ENCODE results near the gene DNAH6.

- TF ChIP-seq CTCF (IDR thresholded peaks at IDR 0.05; ENCODE audit: low read depth, low read length) = no peak
- TF ChIP-seq POLR2A (IDR thresholded peaks at IDR 0.05; ENCODE audit: extremely low read depth, insufficient read length) = no peak
- no peak for TF ChIP-seq MYC (IDR thresholded peaks at IDR 0.05; ENCODE audit: low read depth, low read length)
- TF ChIP-seq MAX (IDR thresholded peaks at IDR 0.05; ENCODE audit: low read depth, low read length) = no peak
Measured at GRCh38 chr2:84678214-84678613, 161.9 kb downstream of the DNAH6 start.

Data from NB4 (cell line).